ENCODE data around the gene GALNT18. TPM values are rescaled to one million over a fixed set of nuclear protein-coding genes. Genes with fewer than 3 reads are reported as not detected.

Gene GALNT18
- total and polyA plus RNA-seq, 8 donors, result 16.4 to 42.6 (median 23.0) TPM

DNA sequence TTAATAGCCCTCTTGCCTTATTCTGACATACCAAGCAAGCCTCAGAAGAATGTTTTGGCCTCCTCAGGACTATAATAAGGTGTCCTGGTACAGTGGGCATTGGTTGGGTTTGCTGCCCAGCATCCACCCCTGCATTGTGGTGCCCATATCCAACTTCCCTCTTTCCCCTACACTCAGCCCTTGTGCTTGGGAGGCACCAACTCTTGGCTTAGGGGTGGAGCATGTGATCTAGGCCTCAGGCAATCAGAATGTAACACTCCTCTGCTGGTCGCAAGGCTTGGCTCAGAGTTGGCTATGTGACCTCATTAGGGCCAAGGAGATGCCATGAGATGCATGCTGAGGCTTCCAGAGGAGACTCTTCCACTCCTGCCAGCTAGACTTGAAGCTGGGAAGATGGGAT lies 391.7 kb downstream of the GALNT18 start:
- Histone ChIP-seq H3K4me1 (no peaks in the 10 kb centered on the region), H3K4me3 (no peak overlapping the region), H3K9me3 (no peaks in the 10 kb centered on the region), H3K36me3 (no peaks in the 10 kb centered on the region), H3K27me3 (no peaks in the 10 kb centered on the region), H3K27ac (no peak overlapping the region)
- intact Hi-C loops (cut with DNase I), result no loop called here
- TF ChIP-seq, protein P1, sequence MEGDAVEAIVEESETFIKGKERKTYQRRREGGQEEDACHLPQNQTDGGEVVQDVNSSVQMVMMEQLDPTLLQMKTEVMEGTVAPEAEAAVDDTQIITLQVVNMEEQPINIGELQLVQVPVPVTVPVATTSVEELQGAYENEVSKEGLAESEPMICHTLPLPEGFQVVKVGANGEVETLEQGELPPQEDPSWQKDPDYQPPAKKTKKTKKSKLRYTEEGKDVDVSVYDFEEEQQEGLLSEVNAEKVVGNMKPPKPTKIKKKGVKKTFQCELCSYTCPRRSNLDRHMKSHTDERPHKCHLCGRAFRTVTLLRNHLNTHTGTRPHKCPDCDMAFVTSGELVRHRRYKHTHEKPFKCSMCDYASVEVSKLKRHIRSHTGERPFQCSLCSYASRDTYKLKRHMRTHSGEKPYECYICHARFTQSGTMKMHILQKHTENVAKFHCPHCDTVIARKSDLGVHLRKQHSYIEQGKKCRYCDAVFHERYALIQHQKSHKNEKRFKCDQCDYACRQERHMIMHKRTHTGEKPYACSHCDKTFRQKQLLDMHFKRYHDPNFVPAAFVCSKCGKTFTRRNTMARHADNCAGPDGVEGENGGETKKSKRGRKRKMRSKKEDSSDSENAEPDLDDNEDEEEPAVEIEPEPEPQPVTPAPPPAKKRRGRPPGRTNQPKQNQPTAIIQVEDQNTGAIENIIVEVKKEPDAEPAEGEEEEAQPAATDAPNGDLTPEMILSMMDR (IDR thresholded peaks at IDR 0.05), result no peak
- DNase-seq, result no peak
- ATAC-seq, result no peak

DNA sequence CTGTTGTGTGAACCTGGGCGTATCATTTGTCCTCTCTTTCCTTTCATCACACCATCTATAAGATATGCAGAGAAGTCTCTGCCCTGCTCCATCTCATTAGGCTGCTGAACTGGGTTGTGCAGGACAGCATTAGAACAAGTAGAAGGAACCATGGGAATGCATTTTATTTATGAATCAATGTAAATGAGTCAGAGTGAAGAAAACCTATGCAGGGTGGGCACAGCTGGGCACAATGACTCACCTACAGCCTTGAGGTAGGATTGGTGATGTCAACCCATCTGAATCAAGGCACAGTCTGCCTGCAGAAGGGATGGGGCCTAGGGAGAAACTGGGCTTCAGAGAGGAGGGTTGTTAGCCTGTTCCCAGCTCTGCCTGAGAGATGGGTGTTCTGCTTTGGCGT lies 392.2 kb downstream of the GALNT18 start:
- no peak for DNase-seq
- no peaks in the 10 kb centered on the region for H3K9me3 ChIP-seq
- H3K27me3 ChIP-seq, result no peaks in the 10 kb centered on the region
- TF ChIP-seq, protein P1 (IDR thresholded peaks at IDR 0.05), result no peak
- no peaks in the 10 kb centered on the region for H3K4me1 ChIP-seq
- H3K4me3 ChIP-seq, result no peak overlapping the region
- intact Hi-C loops (cut with DNase I), result no loop called here
- no peak overlapping the region for H3K27ac ChIP-seq
- ATAC-seq, result no peak
- H3K36me3 ChIP-seq, result no peaks in the 10 kb centered on the region

DNA sequence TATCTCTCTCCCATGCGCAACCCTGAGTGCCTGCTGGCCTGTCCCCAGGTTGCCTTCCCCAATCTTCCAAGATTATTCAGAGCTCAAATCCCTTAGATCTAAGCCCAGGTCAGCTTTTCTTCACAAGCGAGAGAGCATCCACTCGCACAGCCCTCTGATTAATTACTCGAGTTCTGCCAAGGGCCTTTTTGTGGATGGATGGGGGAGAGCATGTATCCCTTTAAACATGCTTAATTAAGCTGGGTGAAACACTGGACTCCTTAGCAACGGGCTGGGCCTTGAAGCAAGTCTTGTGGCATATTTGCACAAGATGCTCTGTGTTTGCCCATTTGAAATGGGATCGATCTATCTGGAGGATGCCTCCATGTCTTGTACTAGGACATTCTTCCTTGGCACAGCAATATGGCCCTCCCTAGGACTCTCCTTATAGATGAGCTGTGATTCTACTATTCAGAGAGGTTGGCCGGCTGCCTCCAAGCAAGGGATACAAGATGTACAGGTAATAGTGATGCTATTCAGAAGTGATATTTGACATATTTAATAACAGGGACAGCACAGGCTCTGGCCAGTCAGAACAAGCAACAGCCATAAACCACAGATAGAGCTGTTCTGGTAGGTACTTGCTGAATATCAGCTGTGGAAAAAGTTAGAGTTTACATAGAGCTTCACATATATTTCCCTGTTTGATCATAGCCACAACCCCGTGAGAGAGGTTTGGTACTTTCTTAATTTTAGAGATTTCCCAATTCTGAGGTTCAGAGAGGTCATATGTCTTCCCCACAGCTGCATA lies 394.3 kb downstream of the GALNT18 start:
- H3K4me1 ChIP-seq, result no peaks in the 10 kb centered on the region
- no peak overlapping the region for H3K27ac ChIP-seq
- H3K36me3 ChIP-seq, result no peaks in the 10 kb centered on the region
- TF ChIP-seq, protein P1 (IDR thresholded peaks at IDR 0.05), result no peak
- no peaks in the 10 kb centered on the region for H3K27me3 ChIP-seq
- no peak for ATAC-seq
- DNase-seq, result no peak
- no peak overlapping the region for H3K4me3 ChIP-seq
- intact Hi-C loops (cut with DNase I), result no loop called here
- no peaks in the 10 kb centered on the region for H3K9me3 ChIP-seq

Small RNAs within 50 kb of the gene (microRNA-seq; reads per million reads assigned to microRNA genes)
- gene MIR4299, result 0 reads per million in 2 donors

Other genes starting within 250 kb of the GALNT18 start
- 10 to 100 TPM; 40.9 to 41.3 TPM for gene USP47, start 220.0 kb upstream of the GALNT18 start, total RNA-seq
- 100 to 1,000 TPM in 5 of 6 donors, 10 to 100 TPM in 1; 99.4 to 127 (median 109) TPM for gene USP47, start 220.0 kb upstream of the GALNT18 start, polyA plus RNA-seq (ENCODE audit: insufficient read length in 6 of 6)